Stimulated activated CD8-positive, alpha-beta memory T cell treated with anti-CD3 and anti-CD28 coated beads, Interleukin-7, amount 100 ng/mL, for 1 hour (primary cell): ENCODE data around the gene TPSB2.
"Not testable (repeated sequence)": the region's sequence is repeated elsewhere in the genome, so short reads cannot be mapped to it uniquely, and the experiment has no call there.

ENCODE experiments used
- DNase-seq, 2 donors: peaks; one replicate each; pipeline ENCODE4 v3.0.0-alpha.2; 2020; ENCODE audit warnings: low read depth in 2 of 2

Gene TPSB2

GRCh38 chr16:1200014-1200627 lies 29.9 kb downstream of the TPSB2 start:
- DNase-seq, result no peak

GRCh38 chr16:1199347-1200013 lies 30.5 kb downstream of the TPSB2 start:
- DNase-seq, result no peak

- not testable (repeated sequence) for DNase-seq
These were observed 31.2 kb downstream of the TPSB2 start for GRCh38 chr16:1198671-1199346.

GRCh38 chr16:1198194-1198593 lies 31.8 kb downstream of the TPSB2 start:
- DNase-seq, result no peak

GRCh38 chr16:1197237-1197866 lies 32.6 kb downstream of the TPSB2 start:
- DNase-seq, result no peak

GRCh38 chr16:1196494-1196893 lies 33.5 kb downstream of the TPSB2 start:
- DNase-seq, result no peak

GRCh38 chr16:1195393-1195666 lies 34.7 kb downstream of the TPSB2 start:
- DNase-seq, result no peak

GRCh38 chr16:1194665-1195392 lies 35.2 kb downstream of the TPSB2 start:
- DNase-seq, result no peak

- no peak for DNase-seq
These were observed 36.0 kb downstream of the TPSB2 start for GRCh38 chr16:1193825-1194581.

- no peak for DNase-seq
These were observed 36.7 kb downstream of the TPSB2 start for GRCh38 chr16:1193143-1193824.

GRCh38 chr16:1192384-1193073 lies 37.5 kb downstream of the TPSB2 start:
- no peak for DNase-seq

- DNase-seq, result not testable (repeated sequence)
These were observed 39.2 kb downstream of the TPSB2 start for GRCh38 chr16:1190789-1191188.

GRCh38 chr16:1189455-1189854 lies 40.5 kb downstream of the TPSB2 start:
- no peak for DNase-seq

- peak in 1 of 2 donors; percentile 14 for DNase-seq
These were observed 41.4 kb downstream of the TPSB2 start for GRCh38 chr16:1188432-1189189.

- DNase-seq, result not testable (repeated sequence)
These were observed 44.4 kb downstream of the TPSB2 start for GRCh38 chr16:1185460-1186207.

- DNase-seq, result no peak
These were observed 45.0 kb downstream of the TPSB2 start for GRCh38 chr16:1184980-1185379.

- DNase-seq, result no peak
These were observed 45.7 kb downstream of the TPSB2 start for GRCh38 chr16:1184156-1184868.
